HG03565 (cell line): ENCODE data around the gene DCLK1.

Experiments
- ATAC-seq: cut with Tn5 transposase; IDR thresholded peaks from one replicate; pipeline ENCODE4 v1.9.1; 2021; ENCODE audit warnings: mild to moderate bottlenecking, moderate library complexity; ENCODE audit not compliant: unreplicated experiment

The DCLK1 gene

DNA sequence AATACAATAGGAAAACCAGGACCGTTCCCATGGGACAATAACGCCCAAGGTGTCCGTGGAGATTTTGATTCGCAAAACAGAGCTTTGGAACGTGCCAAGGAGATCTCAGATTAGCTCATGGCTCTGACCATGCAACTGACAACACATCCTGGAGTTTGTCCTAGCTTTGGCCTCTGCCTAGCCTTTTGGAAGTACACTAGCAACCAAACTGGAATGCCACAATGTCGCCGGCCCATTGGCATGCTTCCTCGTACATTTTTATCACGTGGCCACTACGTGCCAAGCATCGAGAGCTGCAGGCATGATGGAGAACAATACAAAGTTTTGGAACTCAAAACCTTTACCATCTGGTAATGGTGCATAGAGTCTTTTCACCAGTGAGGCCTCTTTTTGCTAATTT, 256.5 kb downstream of the DCLK1 start:
- no peak for ATAC-seq

DNA sequence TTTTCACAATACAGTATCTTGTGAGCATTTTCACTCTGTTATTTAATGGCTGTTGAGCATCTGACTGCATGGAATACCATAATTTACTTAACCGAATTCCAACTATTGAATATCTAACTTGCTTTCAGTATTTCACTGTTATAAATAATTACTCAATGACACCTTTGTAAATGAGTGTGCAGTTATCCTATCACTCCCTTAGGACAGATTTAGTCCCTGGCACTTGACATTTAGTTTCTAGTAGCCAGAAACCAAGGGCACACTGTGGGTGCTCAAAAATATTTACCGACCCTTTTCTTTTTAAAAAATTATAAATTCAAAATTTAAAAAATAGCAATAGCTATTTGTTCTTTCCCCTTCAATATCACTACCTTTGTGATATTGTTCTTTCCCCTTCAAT, 258.8 kb downstream of the DCLK1 start:
- no peak for ATAC-seq

DNA sequence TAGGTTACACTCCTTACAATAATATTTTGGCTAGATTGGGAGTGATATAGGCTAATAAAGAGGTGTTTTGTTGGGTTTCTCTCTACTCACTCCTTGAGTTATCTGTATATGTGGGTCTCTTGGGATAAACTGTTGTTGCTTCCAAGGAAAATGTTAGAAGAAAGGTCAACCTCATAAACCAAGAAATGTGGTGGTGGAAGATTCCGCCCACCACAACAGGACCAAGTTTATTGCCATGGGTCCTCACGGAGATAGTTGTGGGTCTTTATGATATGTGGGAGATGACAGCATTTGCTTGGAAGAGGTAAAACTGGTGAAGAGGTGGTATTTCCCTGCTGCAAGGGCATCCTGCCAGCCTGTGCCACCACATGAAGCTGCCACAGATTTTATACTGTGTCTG, 259.6 kb downstream of the DCLK1 start:
- no peak for ATAC-seq

DNA sequence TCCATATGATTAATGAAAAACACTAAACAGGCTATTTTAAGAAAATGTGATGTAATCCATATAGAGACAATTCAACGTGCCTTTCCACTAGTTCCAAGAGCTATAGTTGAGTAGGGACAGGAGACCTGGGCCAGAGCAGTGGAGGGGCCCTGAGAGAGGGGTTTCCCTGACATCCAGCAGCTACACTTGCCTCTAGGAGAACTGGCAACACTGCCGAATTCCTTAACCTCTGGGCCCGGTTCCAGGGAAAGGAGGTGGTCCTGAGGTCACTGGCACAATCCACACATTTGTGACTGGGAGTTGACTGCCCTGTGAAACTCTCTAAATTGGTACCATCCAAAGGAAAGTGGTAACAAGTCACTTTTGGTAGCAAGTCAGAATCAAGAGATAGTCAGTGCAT, 264.4 kb downstream of the DCLK1 start:
- ATAC-seq, result no peak

DNA sequence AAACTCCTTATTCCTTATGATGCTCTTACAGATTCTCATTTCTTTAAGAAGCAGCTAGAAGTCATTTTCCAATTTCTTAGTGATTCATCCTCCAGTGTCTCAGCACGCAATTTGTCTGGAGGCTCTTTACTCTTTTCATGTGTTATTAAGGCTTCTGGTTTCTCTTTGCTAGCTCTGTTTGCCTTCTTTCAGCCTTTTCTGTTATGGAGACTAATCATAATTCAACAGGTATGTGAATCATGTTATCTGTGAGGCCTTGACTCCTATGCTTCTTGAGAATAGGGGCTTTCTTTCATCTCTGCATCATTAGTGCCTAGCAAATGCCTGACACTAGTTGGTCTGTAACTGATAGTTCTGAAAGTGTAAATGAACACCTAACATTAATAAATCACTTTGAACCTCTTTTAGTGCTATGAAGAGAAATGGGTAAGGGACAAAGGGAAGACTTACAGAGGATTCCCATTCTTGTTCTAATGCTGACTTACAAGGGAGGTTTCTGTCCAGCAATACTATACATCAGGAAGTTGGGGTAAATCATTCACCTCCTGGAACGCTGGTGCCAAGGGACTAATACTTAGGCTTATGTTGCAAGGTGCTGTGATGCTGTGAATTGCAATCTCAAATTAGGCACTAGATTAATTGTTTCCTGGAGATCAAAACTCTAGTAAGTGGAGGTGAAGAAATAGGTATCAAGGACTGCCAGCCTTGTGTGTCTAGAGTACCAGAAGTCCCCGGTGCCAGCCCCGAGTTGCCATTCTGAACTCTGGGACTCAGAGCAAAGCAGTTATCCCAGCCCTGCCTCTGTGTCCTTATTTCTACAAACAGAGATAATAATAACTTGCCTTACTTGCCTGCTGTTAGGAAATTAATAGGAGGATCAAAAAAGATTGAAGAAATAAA, 265.6 kb downstream of the DCLK1 start:
- no peak for ATAC-seq

DNA sequence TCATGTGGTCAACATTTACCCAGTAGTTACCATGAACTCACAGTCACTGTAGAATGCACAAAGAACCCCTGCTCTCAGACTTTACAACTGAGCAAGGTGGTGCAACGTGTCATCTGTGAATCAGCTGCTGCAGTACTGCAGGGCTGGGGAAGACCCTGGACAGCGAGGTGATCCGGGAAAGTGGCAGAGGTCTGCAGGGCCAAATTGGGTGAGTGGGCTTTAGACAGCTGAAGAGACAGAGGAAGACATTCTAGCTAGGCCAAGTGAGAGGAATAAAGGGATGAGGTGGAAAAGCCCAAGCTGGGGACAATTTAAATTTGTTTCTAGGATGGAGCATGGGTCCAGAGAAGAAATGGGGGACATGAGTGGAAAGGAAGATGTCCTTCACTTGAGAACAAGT, 270.5 kb downstream of the DCLK1 start:
- no peak for ATAC-seq

DNA sequence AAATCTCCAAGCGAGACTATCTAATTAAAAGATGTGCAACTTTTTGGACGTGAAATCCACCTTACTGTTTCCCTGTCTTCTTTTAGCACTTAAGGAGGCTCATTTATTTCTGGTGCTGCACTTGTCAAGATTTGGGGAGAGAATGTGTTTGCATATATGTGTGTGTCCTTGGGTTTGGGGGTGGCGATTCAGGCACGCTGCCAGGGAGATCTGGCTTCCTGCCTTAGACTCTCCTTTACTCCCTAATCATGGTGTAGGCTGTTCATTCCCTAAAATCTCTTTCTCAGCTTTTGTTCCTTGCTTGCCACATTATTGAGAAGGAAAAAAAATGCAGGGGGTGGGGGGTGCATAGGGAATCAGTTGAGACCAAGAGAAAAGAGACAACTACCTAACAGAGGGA, 271.2 kb downstream of the DCLK1 start:
- no peak for ATAC-seq

DNA sequence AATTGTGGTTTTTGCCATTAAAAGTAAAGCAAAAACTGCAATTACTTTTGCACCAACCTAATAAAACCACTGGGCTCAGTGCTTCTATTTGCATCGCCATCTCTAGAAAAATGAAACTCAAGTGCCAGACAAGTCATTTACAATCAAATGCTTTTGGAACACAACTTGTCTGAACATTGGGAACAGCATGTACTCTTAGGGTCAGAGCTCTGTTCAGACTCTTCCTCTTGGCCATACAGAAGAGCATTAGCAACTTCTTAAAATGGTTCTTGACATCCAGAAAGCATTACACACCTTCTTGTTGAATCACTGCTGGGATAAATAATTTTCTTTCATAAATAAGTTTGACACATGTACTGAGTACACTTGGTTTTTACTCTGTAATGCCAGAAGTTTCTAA, 272.5 kb downstream of the DCLK1 start:
- no peak for ATAC-seq

DNA sequence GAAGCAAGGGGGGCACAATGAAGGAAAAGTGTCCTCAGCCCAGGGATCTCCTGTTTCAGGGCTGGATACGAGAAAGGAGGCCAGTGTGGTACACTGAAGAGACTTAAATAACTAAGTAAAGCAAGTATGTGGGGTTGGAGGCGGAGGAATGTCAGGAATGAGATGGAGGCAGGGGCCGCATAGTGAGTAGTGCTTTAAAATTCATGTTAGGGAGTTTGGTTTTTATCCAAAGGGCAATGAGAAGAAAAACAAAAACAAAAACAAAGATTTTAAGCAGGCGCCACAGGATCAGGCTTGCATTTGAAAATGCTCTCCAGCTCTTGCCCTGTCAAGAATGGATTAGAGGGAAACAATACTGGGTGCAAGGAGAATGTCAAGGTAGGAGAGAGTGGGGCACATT, 273.4 kb downstream of the DCLK1 start:
- ATAC-seq, result no peak

DNA sequence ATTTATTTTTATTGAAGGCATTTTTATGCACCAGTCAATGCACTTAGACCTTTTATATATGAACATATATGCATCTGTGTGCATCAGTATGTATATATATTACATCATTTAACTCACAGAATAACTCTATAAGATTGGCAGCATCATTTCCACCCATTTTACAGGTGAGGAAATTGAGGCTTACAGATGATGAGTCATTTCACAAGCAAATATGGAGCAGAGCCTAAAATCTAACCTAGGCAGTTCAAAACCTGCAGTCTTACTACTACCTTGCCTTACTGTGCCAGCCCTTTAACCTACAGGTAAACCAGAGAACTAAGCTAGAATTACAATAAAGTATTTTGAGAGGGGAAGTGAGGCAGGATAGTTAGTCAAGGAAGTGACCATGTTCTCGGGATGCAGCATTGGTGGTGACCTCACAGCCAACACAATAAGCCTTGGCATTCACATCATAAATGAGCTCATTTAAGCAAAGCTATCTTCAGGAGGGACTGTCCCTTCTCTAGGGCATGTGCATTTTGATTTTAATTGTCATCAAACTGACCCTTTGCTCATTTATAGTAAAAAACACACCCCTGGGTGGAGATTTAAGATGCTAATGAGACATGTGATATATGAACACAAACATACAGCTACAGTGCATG, 274.3 kb downstream of the DCLK1 start:
- no peak for ATAC-seq

DNA sequence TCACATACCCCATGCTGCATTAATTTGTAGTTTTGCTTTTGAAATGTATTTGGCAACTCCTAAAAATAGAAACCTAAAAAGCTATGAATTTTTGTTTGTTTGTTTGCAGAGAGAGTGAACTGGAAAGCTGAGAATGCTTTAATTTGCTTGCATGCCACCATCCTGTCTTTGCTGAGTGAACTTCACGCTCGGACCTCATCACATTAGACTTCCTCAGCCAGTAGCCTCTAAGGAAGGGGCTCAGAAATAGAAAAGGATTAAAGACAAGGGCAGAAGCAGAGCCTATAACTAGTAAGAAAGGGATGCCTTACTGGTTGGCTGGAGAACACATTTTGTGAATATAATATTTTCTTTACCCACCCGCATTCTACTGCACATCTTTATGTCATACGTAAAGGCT, 275.1 kb downstream of the DCLK1 start:
- no peak for ATAC-seq

DNA sequence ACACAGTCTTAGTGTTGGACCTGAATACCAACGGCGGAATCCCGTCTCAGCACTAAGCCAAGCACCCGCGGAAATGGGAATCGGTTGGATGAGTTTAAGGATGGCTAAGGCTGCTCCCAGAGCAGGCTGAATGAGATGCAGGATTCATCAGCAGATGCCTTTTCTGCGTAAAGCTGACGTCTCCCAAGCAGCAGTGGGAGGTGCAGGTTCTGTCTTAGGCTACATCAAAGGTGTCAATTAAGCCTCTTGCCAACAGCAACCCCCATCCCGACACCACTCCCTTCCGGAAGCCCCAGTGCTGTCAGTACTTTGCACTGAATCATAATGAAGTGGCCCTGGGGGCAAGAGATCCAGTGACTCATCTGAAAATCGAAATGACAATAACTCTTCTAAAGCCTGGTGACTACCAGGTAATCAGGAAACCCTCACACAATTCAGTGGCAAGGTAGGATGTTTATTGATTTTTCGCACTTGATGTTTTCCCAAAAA, 275.6 kb downstream of the DCLK1 start:
- ATAC-seq, result no peak

DNA sequence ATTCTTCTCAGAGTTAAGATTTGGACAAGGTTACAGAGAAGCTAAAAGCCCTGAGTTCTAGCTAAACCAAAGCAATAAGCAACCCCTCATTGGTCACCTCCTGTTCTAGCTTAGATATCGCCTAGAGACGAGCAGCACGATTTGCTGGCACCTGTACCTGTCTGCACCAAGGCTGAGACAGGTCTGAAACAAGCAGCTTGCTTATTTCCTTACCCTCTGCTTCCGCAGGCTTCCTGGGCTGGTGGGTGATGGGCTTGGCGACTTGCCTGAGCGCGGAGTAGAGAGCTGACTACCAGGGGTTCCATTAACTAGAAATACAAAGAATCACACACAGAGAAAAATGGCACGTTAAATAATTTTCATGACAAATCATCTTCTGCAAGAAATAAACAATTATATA, 276.9 kb downstream of the DCLK1 start:
- ATAC-seq, result no peak

DNA sequence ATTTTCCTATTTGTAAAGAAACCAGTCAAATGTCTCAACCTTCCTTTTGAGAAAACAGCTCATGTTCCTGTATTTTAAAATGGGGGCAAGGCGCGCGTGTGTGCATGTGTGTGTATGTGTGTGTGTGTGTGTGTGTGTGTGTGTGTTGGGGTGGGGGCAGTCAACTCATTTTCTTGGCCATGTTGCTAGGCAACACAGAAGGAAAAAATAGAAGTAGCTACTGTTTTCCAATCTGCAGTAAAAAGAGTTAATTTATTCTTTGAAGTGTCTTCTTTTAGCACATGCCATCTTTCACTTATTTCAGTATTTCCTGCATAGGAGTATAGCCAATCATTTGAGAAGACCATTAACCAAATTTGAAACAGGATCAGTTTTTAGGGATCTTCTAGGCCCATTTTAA, 279.3 kb downstream of the DCLK1 start:
- ATAC-seq, result no peak

DNA sequence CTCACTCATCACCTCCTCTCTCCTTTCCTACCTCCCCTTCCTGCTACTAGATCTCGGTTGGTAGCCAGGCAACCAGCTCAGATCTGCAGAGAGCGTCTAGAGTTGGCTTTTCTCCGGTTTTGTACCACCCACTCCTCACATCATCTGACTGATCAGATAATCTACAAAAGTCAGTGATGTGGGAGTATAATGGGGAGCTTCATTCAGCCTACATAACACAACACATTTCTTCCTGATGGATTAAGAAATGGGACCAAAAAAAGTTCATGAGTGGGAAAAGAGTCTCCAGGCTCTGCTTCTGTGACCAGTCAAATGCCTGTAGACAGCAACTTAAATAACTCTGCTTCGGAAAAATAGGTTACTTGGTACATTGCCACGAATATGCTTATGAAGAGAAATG, 279.8 kb downstream of the DCLK1 start:
- no peak for ATAC-seq

DNA sequence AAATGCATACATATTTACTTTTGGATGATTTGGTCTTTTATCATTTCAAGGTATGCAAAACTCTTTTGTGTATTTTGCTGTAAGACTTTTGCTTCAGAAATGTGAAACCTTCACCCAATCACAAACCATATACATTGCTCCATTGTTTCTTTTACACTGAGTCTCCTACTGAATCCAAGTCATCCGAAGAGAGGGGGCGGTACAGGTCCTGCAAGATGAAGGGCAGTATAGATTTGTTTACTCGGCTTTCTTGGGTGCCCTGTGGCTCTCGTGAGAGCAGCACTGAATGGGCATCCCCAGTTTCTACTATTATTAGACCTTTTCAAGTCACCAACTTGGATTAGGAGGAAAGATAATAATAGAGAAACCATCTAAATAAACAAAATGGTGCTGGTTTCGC, 280.6 kb downstream of the DCLK1 start:
- ATAC-seq, result no peak

DNA sequence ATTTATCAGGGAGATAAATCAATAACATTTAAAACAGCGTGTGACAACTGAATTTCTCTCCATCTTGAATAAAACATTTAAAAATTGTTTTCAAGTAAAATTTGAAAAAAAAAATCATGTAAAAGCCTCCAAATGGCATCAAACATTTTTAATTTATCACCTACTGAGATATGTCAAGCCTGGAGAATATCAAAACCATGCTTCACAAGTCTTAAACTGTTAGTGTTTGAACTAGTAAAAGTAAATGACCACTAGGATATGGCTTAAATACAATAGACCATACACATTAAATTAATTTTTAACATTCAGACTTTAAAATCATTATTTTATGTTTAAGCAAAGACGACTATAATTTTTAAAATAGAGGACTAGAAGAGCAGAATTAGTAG, 281.9 kb downstream of the DCLK1 start:
- no peak for ATAC-seq

DNA sequence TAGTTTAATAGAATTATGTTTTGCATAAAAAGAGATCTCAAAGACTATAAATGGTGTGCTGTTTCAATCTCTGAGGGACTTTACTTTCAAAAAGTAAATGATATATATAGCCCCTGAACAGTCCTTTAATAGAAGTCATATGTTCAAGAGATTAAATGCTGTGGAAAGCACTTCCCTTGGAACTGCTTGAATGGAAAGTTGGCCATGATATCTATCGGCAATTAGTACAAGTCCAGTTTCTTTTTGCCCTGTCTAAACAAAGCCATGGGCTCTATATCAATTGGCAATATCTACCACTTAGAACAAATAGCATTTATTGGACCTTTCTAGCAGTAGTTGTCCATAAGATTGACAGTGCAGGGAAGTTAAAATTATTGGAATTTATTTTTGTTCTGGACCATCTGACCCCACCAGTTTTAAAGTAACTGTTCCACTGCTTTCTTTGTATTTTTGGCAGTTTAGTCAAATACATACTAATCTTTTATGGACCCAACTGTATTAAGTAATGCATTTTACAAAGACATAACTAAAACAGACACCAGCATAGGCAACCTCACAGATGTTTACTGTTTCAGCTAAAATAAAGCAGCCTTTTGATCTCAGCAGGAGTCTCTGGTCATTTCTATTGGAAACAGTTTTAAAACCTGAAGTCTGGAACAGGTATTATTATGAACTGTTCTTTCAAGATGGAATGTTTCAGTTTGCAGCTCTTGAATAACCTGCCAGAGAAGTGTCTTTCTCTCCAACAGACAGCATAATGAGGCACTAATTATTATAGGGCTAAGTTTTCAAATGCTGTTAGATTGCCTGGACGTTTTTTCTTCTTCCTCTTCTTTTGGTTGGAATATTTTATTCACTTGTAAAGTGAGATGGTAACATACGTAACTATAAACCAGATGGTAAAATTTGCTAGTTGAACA, 282.6 kb downstream of the DCLK1 start:
- no peak for ATAC-seq

DNA sequence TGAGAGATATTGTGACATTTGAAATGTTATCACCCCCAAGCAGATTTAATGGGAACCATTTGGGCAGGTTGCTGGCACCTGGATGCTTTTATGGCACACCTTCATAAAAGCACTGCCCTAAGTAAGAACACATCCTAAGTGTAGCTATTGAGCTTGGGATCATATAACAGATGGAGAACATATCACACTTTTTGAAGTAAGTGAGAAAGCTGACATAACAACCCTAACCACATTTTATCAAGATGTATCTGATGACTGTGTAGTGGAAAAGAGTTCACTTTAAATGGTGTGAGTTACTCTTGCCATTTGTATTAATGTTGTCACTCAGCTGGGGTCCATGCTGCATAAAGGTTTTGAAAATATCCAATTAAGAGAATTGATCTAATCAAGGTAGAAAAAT, 287.9 kb downstream of the DCLK1 start:
- no peak for ATAC-seq

DNA sequence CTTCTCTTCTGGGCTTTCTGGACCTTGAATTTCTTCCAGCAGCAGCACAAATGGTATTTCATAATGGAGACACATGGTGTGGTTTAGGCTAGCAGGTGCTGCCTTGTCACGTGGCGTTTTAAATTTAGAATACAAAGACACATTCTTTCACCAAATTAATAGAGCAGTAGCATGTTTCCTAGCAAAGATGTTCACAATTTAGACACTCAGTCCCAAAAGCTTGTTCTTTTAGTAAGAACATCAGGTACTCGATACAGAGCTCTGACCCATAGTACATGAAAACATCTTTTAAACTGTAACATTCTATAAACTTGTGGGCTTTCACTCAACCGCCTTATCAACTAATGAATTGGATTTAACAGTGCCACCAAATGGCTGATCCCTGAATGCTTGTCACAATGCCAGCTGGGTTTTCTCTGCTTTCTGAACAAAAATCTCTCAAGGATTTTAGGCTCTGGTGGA, 290.1 kb downstream of the DCLK1 start:
- ATAC-seq, result no peak

DNA sequence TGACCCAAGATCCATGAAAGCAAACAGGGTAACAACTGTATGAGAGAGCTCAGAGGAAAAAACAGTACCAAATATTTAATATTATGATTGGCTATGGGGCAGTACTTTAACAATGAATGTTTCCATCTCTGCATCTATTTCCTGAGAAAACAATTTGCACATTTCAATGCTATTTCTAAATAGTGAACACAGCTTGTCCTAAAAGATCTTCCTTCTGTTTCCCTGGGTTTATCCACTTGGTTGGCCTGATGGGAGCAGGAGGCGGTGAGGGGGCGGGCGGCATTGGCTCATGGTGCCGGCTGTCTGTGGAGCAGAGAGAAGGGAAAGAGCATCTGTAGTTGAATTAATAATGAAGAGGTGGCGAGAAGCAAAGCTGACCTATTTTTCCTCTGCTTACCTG, 291.4 kb downstream of the DCLK1 start:
- ATAC-seq, result no peak
